ENCODE measurements around the gene SPTLC3. TPM values are rescaled to one million over a fixed set of nuclear protein-coding genes. Genes with fewer than 3 reads are reported as not detected.

Gene SPTLC3
- total and polyA plus RNA-seq, 2 experiments from 2014 or later = 36.3 to 47.6 TPM

DNA sequence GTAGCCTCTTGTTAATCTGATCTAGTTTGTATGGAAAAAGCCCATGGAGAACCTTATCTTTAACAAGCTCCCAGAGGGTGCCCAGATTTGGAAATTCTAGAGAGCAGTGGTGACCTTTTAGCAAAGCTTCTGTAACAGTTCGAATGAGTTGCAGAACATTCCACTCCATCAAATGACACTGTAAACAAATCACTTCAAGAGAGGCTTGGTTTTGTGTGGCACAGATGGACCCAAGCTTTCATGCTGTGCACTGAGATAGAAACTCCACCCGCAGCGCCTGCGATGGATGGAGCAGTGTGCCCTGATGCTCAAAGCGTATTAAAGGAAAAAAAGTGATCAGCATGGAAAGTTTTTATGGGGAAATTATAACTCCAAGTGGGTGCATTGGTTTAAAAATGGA lies 157.2 kb downstream of the SPTLC3 start:
- H3K36me3 ChIP-seq (replicated peaks; ENCODE audit: insufficient read depth, low read depth) = no peaks in the 10 kb centered on the region
- DNase-seq (ENCODE audit: low spot score) = no peak
- WGBS (ENCODE audit: low lambda C conversion rate, missing lambda C conversion rate) = 85% methylated on average over 5 of the region's 5 CpGs
- no peak overlapping the region for H3K27ac ChIP-seq
- no peaks in the 10 kb centered on the region for H3K4me1 ChIP-seq (ENCODE audit: insufficient read depth)
- no peaks in the 10 kb centered on the region for H3K9me3 ChIP-seq (ENCODE audit: low read depth)
- H4K20me1 ChIP-seq (ENCODE audit: insufficient read depth, poor library complexity, severe bottlenecking) = no peaks in the 10 kb centered on the region
- H3K4me3 ChIP-seq = no peak overlapping the region
- H3K79me2 ChIP-seq = no peaks in the 10 kb centered on the region
- H3K4me2 ChIP-seq = no peak overlapping the region
- H2AFZ ChIP-seq = no peak overlapping the region
- no peaks in the 10 kb centered on the region for H3K27me3 ChIP-seq
- no peak for TF ChIP-seq EZH2 (IDR thresholded peaks at IDR 0.05; ENCODE audit: borderline replicate concordance)
- TF ChIP-seq EZH2phosphoT487 (IDR thresholded peaks at IDR 0.05; ENCODE audit: low read depth, severe bottlenecking, unreplicated experiment) = no peak
- TF ChIP-seq CTCF (IDR thresholded peaks at IDR 0.05; ENCODE audit: poor library complexity) = no peak
- no peaks in the 10 kb centered on the region for H3K9me2 ChIP-seq (replicated peaks; ENCODE audit: insufficient read depth)

GRCh38 chr20:13166437-13166836 lies 157.7 kb downstream of the SPTLC3 start:
- no peak for DNase-seq (ENCODE audit: low spot score)
- H3K4me1 ChIP-seq (ENCODE audit: insufficient read depth) = no peaks in the 10 kb centered on the region
- H3K36me3 ChIP-seq (replicated peaks; ENCODE audit: insufficient read depth, low read depth) = no peaks in the 10 kb centered on the region
- H3K4me3 ChIP-seq = no peak overlapping the region
- no peaks in the 10 kb centered on the region for H3K79me2 ChIP-seq
- no peaks in the 10 kb centered on the region for H3K9me3 ChIP-seq (ENCODE audit: low read depth)
- TF ChIP-seq EZH2 (IDR thresholded peaks at IDR 0.05; ENCODE audit: borderline replicate concordance) (no peak), EZH2phosphoT487 (IDR thresholded peaks at IDR 0.05; ENCODE audit: low read depth, severe bottlenecking, unreplicated experiment) (no peak), CTCF (IDR thresholded peaks at IDR 0.05; ENCODE audit: poor library complexity) (no peak)
- no peak overlapping the region for H2AFZ ChIP-seq
- no peaks in the 10 kb centered on the region for H3K9me2 ChIP-seq (replicated peaks; ENCODE audit: insufficient read depth)
- H3K27me3 ChIP-seq = no peaks in the 10 kb centered on the region
- no peak overlapping the region for H3K27ac ChIP-seq
- no peak overlapping the region for H3K4me2 ChIP-seq
- WGBS (ENCODE audit: low lambda C conversion rate, missing lambda C conversion rate) = 84% methylated on average over 3 of the region's 3 CpGs
- no peaks in the 10 kb centered on the region for H4K20me1 ChIP-seq (ENCODE audit: insufficient read depth, poor library complexity, severe bottlenecking)

GRCh38 chr20:13169086-13169485 lies 160.3 kb downstream of the SPTLC3 start:
- no peaks in the 10 kb centered on the region for H3K36me3 ChIP-seq (replicated peaks; ENCODE audit: insufficient read depth, low read depth)
- 69% methylated on average over 1 of the region's 1 CpG for WGBS (ENCODE audit: low lambda C conversion rate, missing lambda C conversion rate)
- TF ChIP-seq CTCF (IDR thresholded peaks at IDR 0.05; ENCODE audit: poor library complexity) (no peak), EZH2phosphoT487 (IDR thresholded peaks at IDR 0.05; ENCODE audit: low read depth, severe bottlenecking, unreplicated experiment) (no peak), EZH2 (IDR thresholded peaks at IDR 0.05; ENCODE audit: borderline replicate concordance) (no peak)

DNA sequence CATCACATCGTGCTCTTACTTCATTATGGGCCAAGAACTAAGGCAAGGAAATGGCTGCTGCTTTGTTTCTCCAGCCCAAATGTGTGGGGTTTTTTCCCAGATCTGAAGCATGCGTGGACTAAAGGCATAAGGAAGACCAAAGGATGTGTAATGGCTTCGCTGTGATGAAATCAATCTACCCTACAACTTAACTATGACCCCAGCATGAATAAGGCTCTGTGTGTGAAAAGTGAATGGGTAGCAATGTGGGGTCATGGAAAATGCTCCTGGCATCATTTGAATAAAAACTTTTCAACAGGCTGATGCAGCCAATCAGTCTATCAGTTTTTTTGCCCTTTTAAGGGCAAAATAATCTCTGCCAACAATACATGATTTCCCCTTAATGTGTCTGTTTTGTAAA lies 162.0 kb downstream of the SPTLC3 start:
- no peaks in the 10 kb centered on the region for H4K20me1 ChIP-seq (ENCODE audit: insufficient read depth, poor library complexity, severe bottlenecking)
- no peaks in the 10 kb centered on the region for H3K79me2 ChIP-seq
- H3K9me2 ChIP-seq (replicated peaks; ENCODE audit: insufficient read depth) = no peaks in the 10 kb centered on the region
- no peak overlapping the region for H3K27ac ChIP-seq
- no peak for DNase-seq (ENCODE audit: low spot score)
- no peak overlapping the region for H2AFZ ChIP-seq
- H3K4me3 ChIP-seq = no peak overlapping the region
- 74% methylated on average over 3 of the region's 3 CpGs for WGBS (ENCODE audit: low lambda C conversion rate, missing lambda C conversion rate)
- H3K4me1 ChIP-seq (ENCODE audit: insufficient read depth) = no peaks in the 10 kb centered on the region
- no peaks in the 10 kb centered on the region for H3K9me3 ChIP-seq (ENCODE audit: low read depth)
- no peaks in the 10 kb centered on the region for H3K36me3 ChIP-seq (replicated peaks; ENCODE audit: insufficient read depth, low read depth)
- TF ChIP-seq CTCF (IDR thresholded peaks at IDR 0.05; ENCODE audit: poor library complexity) (no peak), EZH2phosphoT487 (IDR thresholded peaks at IDR 0.05; ENCODE audit: low read depth, severe bottlenecking, unreplicated experiment) (no peak), EZH2 (IDR thresholded peaks at IDR 0.05; ENCODE audit: borderline replicate concordance) (no peak)
- H3K27me3 ChIP-seq = no peaks in the 10 kb centered on the region
- no peak overlapping the region for H3K4me2 ChIP-seq

More at GRCh38 chr20:13169086-13169485, 160.3 kb downstream of the SPTLC3 start:
- H3K9me3 ChIP-seq (ENCODE audit: low read depth) = no peaks in the 10 kb centered on the region
- H3K27ac ChIP-seq = no peak overlapping the region
- H3K4me3 ChIP-seq = no peak overlapping the region
- no peaks in the 10 kb centered on the region for H4K20me1 ChIP-seq (ENCODE audit: insufficient read depth, poor library complexity, severe bottlenecking)
- H3K27me3 ChIP-seq = no peaks in the 10 kb centered on the region
- no peak for DNase-seq (ENCODE audit: low spot score)
- no peaks in the 10 kb centered on the region for H3K4me1 ChIP-seq (ENCODE audit: insufficient read depth)
- no peak overlapping the region for H3K4me2 ChIP-seq
- H3K9me2 ChIP-seq (replicated peaks; ENCODE audit: insufficient read depth) = no peaks in the 10 kb centered on the region
- H3K79me2 ChIP-seq = no peaks in the 10 kb centered on the region
- no peak overlapping the region for H2AFZ ChIP-seq
